GM21367 (cell line): ENCODE results near the gene THOC2.
"Not testable (repeated sequence)": the region's sequence is repeated elsewhere in the genome, so short reads cannot be mapped to it uniquely, and the experiment has no call there.

Experiments used
- ATAC-seq: cut with Tn5 transposase; IDR thresholded peaks from one replicate; pipeline ENCODE4 v1.9.1; 2021; ENCODE audit not compliant: unreplicated experiment

THOC2 gene

GRCh38 chrX:123679733-123680460 is 53.0 kb downstream of the THOC2 start:
- not testable (repeated sequence) for ATAC-seq

- ATAC-seq: no peak
These were observed 57.7 kb downstream of the THOC2 start for GRCh38 chrX:123675154-123675553.

GRCh38 chrX:123673813-123674212 is 59.0 kb downstream of the THOC2 start:
- ATAC-seq: no peak

GRCh38 chrX:123665197-123665596 is 67.7 kb downstream of the THOC2 start:
- ATAC-seq: no peak

DNA sequence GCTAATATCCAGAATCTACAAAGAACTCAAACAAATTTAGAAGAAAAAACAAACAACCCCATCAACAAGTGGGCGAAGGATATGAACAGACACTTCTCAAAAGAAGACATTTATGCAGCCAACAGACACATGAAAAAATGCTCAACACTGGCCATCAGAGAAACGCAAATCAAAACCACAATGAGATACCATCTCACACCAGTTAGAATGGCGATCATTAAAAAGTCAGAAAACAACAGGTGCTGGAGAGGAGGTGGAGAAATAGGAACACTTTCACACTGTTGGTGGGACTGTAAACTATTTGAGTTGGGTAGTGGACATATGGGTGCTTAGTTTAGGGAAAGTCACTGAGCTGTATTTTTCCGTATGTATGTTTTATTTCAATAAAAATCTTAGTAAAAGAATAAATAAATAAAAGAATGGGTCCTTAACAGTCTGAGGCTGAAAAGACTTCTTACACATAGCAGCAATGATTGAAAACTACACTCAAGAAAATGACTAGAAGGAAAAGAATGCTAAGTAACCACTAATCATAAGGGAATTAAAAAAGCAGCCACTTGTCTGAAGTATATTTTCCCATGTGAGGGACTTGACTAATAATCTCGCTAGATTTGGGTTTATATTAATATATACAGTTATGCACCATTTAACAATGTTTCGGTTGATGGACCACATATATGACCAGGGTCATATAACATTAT is 68.2 kb downstream of the THOC2 start:
- ATAC-seq: not testable (repeated sequence)

GRCh38 chrX:123663720-123664119 is 69.1 kb downstream of the THOC2 start:
- not testable (repeated sequence) for ATAC-seq

DNA sequence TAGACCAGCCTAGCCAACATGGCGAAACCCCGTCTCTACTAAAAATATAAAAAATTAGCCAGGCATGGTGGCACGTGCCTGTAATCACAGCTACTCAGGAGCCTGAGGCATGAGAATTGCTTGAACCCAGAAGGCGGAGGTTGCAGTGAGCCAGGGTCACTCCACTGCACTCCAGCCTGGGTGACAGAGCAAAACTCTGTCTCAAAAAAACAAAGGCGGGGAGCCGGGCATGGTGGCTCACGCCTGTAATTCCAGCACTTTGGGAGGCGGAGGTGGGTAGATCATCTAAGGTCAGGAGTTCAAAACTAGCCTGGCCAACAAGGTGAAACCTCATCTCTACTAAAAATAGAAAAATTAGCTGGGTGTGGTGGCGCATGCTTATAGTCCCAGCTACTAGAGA is 76.3 kb downstream of the THOC2 start:
- ATAC-seq: not testable (repeated sequence)

DNA sequence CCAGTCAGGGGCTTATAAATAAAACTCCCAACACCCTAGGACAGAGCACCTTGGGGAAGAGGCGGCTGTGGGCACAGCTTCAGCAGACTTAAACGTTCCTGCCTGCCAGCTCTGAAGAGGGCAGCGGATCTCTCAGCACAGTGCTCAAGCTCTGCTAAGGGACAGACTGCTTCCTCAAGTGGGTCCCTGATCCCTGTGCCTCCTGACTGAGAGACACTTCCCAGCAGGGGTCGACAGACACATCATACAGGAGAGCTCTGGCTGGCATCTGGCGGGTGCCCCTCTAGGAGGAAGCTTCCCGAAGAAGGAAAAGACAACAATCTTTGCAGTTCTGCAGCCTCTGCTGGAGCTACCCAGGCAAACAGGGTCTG is 84.1 kb downstream of the THOC2 start:
- not testable (repeated sequence) for ATAC-seq

GRCh38 chrX:123648028-123648810 is 84.6 kb downstream of the THOC2 start:
- no peak for ATAC-seq

- ATAC-seq: no peak
These were observed 85.6 kb downstream of the THOC2 start for GRCh38 chrX:123647244-123647643.

DNA sequence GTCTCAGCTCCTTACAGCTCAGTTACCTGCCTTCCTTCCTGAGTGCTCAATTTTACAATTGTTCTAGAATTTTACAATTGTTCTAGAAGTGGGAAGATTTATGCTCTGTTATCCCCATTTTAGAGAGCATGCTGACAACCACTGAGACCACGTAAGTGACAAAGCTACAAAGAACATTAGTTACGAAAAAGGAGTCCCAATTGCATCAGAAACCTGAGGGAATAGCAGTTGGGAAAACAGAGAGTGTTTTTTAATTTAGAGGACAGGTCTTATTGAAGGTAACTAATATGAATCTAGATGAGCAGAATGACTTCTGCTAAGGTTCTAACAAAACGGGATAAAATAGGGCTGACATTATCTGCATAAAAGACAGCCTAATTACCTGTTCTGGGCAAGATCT is 103.3 kb downstream of the THOC2 start:
- ATAC-seq: no peak

DNA sequence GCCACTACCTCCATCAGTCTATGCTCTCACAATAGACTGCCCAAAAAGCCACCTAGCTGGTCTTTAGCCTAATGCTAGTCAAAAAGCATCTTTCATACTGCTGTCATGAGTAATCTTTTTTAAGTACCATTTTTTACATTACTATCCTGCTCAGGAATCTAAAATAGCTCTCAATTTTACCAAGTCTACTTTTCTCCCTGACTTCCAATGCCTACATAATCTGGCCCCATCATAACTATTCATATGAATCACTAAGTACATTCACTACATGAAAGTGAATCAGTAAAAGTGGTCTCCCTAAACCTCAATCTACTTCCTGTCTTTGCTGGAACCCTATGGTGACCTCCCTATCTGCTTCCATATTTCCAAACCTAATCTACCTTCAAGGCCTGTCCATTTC is 105.9 kb downstream of the THOC2 start:
- no peak for ATAC-seq

GRCh38 chrX:123625952-123626351 is 106.9 kb downstream of the THOC2 start:
- ATAC-seq: no peak

- ATAC-seq: no peak
These were observed 107.4 kb downstream of the THOC2 start for GRCh38 chrX:123625477-123625876.

- no peak for ATAC-seq
These were observed 115.8 kb downstream of the THOC2 start for GRCh38 chrX:123617007-123617406.

- no peak for ATAC-seq
These were observed 121.9 kb downstream of the THOC2 start for GRCh38 chrX:123610915-123611314.

- ATAC-seq: no peak
These were observed 125.0 kb downstream of the THOC2 start for GRCh38 chrX:123607806-123608205.

DNA sequence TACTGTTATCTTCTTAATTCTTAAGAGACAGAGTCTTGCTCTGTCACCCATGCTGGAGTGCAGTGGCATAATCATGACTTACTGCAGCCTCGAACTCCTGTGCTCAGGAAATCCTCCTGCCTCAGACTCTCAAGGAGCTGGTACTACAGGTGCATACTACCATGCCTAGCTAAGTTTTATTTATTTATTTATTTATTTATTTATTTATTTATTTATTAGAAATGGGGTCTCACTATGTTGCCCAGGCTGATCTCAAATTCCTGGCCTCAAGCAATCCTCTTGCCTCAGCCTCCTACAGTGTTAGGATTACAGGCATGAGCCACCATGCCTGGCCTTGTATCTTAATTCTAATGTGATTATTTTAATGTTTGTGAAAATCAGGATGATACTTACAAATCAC is 125.6 kb downstream of the THOC2 start:
- no peak for ATAC-seq

DNA sequence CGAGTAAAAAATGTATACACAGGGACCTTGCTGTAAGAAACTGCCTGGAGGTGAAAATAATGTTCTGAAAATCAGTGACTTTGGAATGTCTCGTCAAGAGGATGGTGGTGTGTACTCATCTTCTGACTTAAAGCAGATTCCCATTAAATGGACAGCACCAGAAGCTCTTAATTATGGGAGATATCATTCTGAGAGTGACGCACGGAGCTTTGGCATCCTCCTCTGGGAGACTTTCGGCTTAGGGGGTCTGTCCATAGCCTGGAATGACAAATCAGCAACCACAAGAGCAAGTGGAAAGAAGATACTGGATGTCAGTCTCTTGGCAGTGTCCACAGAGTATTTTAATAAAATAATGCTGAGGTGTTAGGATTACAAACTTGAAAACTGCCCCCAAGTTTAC is 129.4 kb downstream of the THOC2 start:
- ATAC-seq: no peak

DNA sequence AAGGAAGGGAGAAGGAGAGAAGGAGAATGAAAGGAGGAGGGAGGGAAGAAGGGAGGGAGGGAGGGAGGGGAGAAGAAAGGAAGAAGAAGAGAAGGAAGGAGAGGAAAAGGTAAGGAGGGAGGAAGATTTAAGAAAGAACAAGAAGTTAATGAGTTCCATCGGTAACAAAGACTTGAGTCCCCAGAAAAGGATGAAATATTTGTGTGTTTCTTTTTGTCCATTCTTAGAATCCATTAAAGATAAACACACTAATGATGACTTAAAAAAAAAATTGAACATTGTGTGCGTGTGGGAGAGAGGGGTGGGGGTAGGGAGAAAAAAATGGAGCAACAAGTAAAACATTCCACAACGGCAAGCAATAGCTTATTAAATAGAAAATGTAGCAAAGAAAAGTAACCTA is 131.4 kb downstream of the THOC2 start:
- ATAC-seq: no peak

- no peak for ATAC-seq
These were observed 132.7 kb downstream of the THOC2 start for GRCh38 chrX:123600181-123600580.
